Measurements from ENCODE around the gene KANSL1.

GRCh38 chr17:46135126-46135812, 58.0 kb downstream of the KANSL1 start:
- no peak for TF ChIP-seq EZH2 (IDR thresholded peaks at IDR 0.05; ENCODE audit: insufficient read depth, poor library complexity, severe bottlenecking)
- no peak for TF ChIP-seq EZH2phosphoT487 (IDR thresholded peaks at IDR 0.05; ENCODE audit: insufficient read depth, low read depth)

All from GM23248 (cell line).